ENCODE measurements around the gene JMJD6.
"Not testable (repeated sequence)": the region's sequence is repeated elsewhere in the genome, so short reads cannot be mapped to it uniquely, and the experiment has no call there.

The JMJD6 gene

GRCh38 chr17:76753061-76753961, 26.9 kb upstream of the JMJD6 start:
- no peak overlapping the region for H3K4me3 ChIP-seq (ENCODE audit: low read length)
- TF ChIP-seq CTCF (conservative IDR thresholded peaks at IDR 0.05; ENCODE audit: low read length): no peak
- DNase-seq (ENCODE audit: low read depth): no peak

- no peak for TF ChIP-seq CTCF (conservative IDR thresholded peaks at IDR 0.05; ENCODE audit: low read length)
- no peak for DNase-seq (ENCODE audit: low read depth)
Observed at GRCh38 chr17:76752006-76752405, 25.6 kb upstream of the JMJD6 start.

GRCh38 chr17:76751416-76751993, 25.1 kb upstream of the JMJD6 start:
- no peak for DNase-seq (ENCODE audit: low read depth)
- no peak for TF ChIP-seq CTCF (conservative IDR thresholded peaks at IDR 0.05; ENCODE audit: low read length)
- H3K4me3 ChIP-seq (ENCODE audit: low read length): no peak overlapping the region

More at GRCh38 chr17:76752006-76752405, 25.6 kb upstream of the JMJD6 start:
- no peak overlapping the region for H3K4me3 ChIP-seq (ENCODE audit: low read length)

GRCh38 chr17:76748657-76749056, 22.3 kb upstream of the JMJD6 start:
- no peak overlapping the region for H3K4me3 ChIP-seq (ENCODE audit: low read length)
- DNase-seq (ENCODE audit: low read depth): no peak
- no peak for TF ChIP-seq CTCF (conservative IDR thresholded peaks at IDR 0.05; ENCODE audit: low read length)

- no peak for DNase-seq (ENCODE audit: low read depth)
- TF ChIP-seq CTCF (conservative IDR thresholded peaks at IDR 0.05; ENCODE audit: low read length): no peak
- H3K4me3 ChIP-seq (ENCODE audit: low read length): no peak overlapping the region
Observed at GRCh38 chr17:76747716-76748363, 21.4 kb upstream of the JMJD6 start.

GRCh38 chr17:76745785-76746184, 19.4 kb upstream of the JMJD6 start:
- not testable (repeated sequence) for DNase-seq (ENCODE audit: low read depth); H3K4me3 ChIP-seq (ENCODE audit: low read length)

- no peak for DNase-seq (ENCODE audit: low read depth)
- TF ChIP-seq CTCF (conservative IDR thresholded peaks at IDR 0.05; ENCODE audit: low read length): no peak
- H3K4me3 ChIP-seq (ENCODE audit: low read length): no peak overlapping the region
Observed at GRCh38 chr17:76744747-76745146, 18.3 kb upstream of the JMJD6 start.
